Measurements from ENCODE around the gene INPP5A.
A peak's percentile ranks its signal among the peaks of the same experiment; 100 is the strongest.

INPP5A gene

GRCh38 chr10:132612571-132613504 lies 75.3 kb downstream of the INPP5A start:
- no peak for DNase-seq (ENCODE audit: low read depth)

- DNase-seq (ENCODE audit: low read depth) = no peak
These were observed 76.2 kb downstream of the INPP5A start for GRCh38 chr10:132613566-132614348.

GRCh38 chr10:132614431-132615340 lies 77.1 kb downstream of the INPP5A start:
- no peak for DNase-seq (ENCODE audit: low read depth)

- DNase-seq (ENCODE audit: low read depth) = no peak
These were observed 78.0 kb downstream of the INPP5A start for GRCh38 chr10:132615341-132616169.

- DNase-seq (ENCODE audit: low read depth) = no peak
These were observed 78.8 kb downstream of the INPP5A start for GRCh38 chr10:132616170-132616995.

GRCh38 chr10:132616996-132617736 lies 79.6 kb downstream of the INPP5A start:
- DNase-seq (ENCODE audit: low read depth) = no peak

GRCh38 chr10:132617737-132618052 lies 80.1 kb downstream of the INPP5A start:
- DNase-seq (ENCODE audit: low read depth) = no peak

- DNase-seq (ENCODE audit: low read depth) = no peak
These were observed 80.8 kb downstream of the INPP5A start for GRCh38 chr10:132618158-132618919.

- no peak for DNase-seq (ENCODE audit: low read depth)
These were observed 82.3 kb downstream of the INPP5A start for GRCh38 chr10:132619927-132620326.

GRCh38 chr10:132624061-132624846 lies 86.7 kb downstream of the INPP5A start:
- no peak for DNase-seq (ENCODE audit: low read depth)

- DNase-seq (ENCODE audit: low read depth) = no peak
These were observed 87.4 kb downstream of the INPP5A start for GRCh38 chr10:132624847-132625471.

GRCh38 chr10:132626019-132626760 lies 88.6 kb downstream of the INPP5A start:
- no peak for DNase-seq (ENCODE audit: low read depth)

GRCh38 chr10:132626761-132627665 lies 89.4 kb downstream of the INPP5A start:
- no peak for DNase-seq (ENCODE audit: low read depth)

- DNase-seq (ENCODE audit: low read depth) = peak; percentile 4
These were observed 90.3 kb downstream of the INPP5A start for GRCh38 chr10:132627666-132628531.
